RWPE2 (cell line): ENCODE data around the gene TKT.
A peak's percentile ranks its signal among the peaks of the same experiment; 100 is the strongest.

Source experiments
- ATAC-seq: fragments of 200-7000 bp; cut with Tn5 transposase; 3 replicates; pipeline ENCODE4 v1.9.1; 2021; ENCODE audit warnings: low read depth
- DNase-seq: peaks from one replicate; pipeline ENCODE4 v3.0.0-alpha.2; 2020; ENCODE audit warnings: low spot score
- H3K27ac ChIP-seq: fragments of 450-650 bp; 2 replicates; pipeline ENCODE4 v1.5.1; 2017; ENCODE audit warnings: mild to moderate bottlenecking; ENCODE audit not compliant: poor library complexity, severe bottlenecking
- H3K27me3 ChIP-seq: fragments of 250-450 bp; sonication (Bioruptor Pico); 2 replicates; pipeline ENCODE4 v1.5.1; 2021; ENCODE audit warnings: mild to moderate bottlenecking, moderate library complexity; ENCODE audit not compliant: insufficient read depth, poor library complexity, severe bottlenecking
- H3K36me3 ChIP-seq: fragments of 250-450 bp; sonication (Bioruptor Pico); 2 replicates; pipeline ENCODE4 v1.5.1; 2020; ENCODE audit warnings: low read depth, mild to moderate bottlenecking, moderate library complexity
- H3K4me1 ChIP-seq: fragments of 250-450 bp; sonication (Bioruptor Pico); 2 replicates; pipeline ENCODE4 v1.5.1; 2021; ENCODE audit warnings: mild to moderate bottlenecking, moderate library complexity; ENCODE audit not compliant: insufficient read depth, poor library complexity, severe bottlenecking
- H3K4me3 ChIP-seq: fragments of 250-450 bp; sonication (Bioruptor Pico); 2 replicates; pipeline ENCODE4 v1.5.1; 2021; ENCODE audit warnings: mild to moderate bottlenecking, moderate library complexity; ENCODE audit not compliant: severe bottlenecking
- H3K9me3 ChIP-seq: fragments of 250-450 bp; sonication (Bioruptor Pico); 2 replicates; pipeline ENCODE4 v1.5.1; 2021; ENCODE audit warnings: mild to moderate bottlenecking, moderate library complexity; ENCODE audit not compliant: severe bottlenecking
- CTCF ChIP-seq: fragments of 450-650 bp; IDR thresholded peaks from one replicate; pipeline ENCODE4 v1.5.1; 2017; ENCODE audit warnings: mild to moderate bottlenecking, moderate library complexity; ENCODE audit not compliant: poor library complexity, severe bottlenecking

Gene TKT

GRCh38 chr3:53257465-53257864 lies 1.6 kb upstream of the TKT start:
- no peak for ATAC-seq
- Histone ChIP-seq H3K9me3 (no peaks in the 10 kb centered on the region), H3K4me1 (peaks cover 23% of the 10 kb centered on the region), H3K27me3 (no peaks in the 10 kb centered on the region), H3K4me3 (no peak overlapping the region), H3K27ac (no peak overlapping the region), H3K36me3 (peaks cover 23% of the 10 kb centered on the region)
- peak; percentile 36 for DNase-seq
- no peak for TF ChIP-seq CTCF

GRCh38 chr3:53256704-53257055 lies 858 bp upstream of the TKT start:
- TF ChIP-seq CTCF = no peak
- Histone ChIP-seq H3K9me3 (no peaks in the 10 kb centered on the region), H3K27me3 (no peaks in the 10 kb centered on the region), H3K36me3 (peaks cover 30% of the 10 kb centered on the region), H3K27ac (peak overlapping the region; percentile 81), H3K4me1 (peaks cover 24% of the 10 kb centered on the region), H3K4me3 (no peak overlapping the region)
- ATAC-seq = no peak
- DNase-seq = peak; percentile 22

GRCh38 chr3:53255423-53255774 lies 423 bp downstream of the TKT start:
- H3K4me1 ChIP-seq = peaks cover 19% of the 10 kb centered on the region
- peak overlapping the region; percentile 81 for H3K27ac ChIP-seq
- H3K9me3 ChIP-seq = no peaks in the 10 kb centered on the region
- TF ChIP-seq CTCF = no peak
- H3K4me3 ChIP-seq = peak overlapping the region; percentile 97
- peaks cover 40% of the 10 kb centered on the region for H3K36me3 ChIP-seq
- peak; percentile 42 for DNase-seq
- ATAC-seq = peak; percentile 18; the same call in 2 of the 3 replicates
- no peaks in the 10 kb centered on the region for H3K27me3 ChIP-seq

- Histone ChIP-seq H3K27me3 (no peaks in the 10 kb centered on the region), H3K9me3 (no peaks in the 10 kb centered on the region), H3K4me3 (peak overlapping the region; percentile 97), H3K4me1 (peaks cover 19% of the 10 kb centered on the region), H3K36me3 (peaks cover 46% of the 10 kb centered on the region), H3K27ac (peak overlapping the region; percentile 81)
- ATAC-seq = peak; percentile 72
- TF ChIP-seq CTCF = no peak
- DNase-seq = peak; percentile 80
Observed at GRCh38 chr3:53254509-53255422, 1.1 kb downstream of the TKT start.
